Fibroblast of skin of back (primary cell): ENCODE results near the gene ARPC1B.
"Not testable (repeated sequence)": the region's sequence is repeated elsewhere in the genome, so short reads cannot be mapped to it uniquely, and the experiment has no call there.

Source experiments
- DNase-seq: peaks from one replicate; pipeline ENCODE4 v3.0.0-alpha.2; 2013

Gene ARPC1B

GRCh38 chr7:99368750-99369389 lies 5.7 kb upstream of the ARPC1B start:
- no peak for DNase-seq

GRCh38 chr7:99369767-99370391 lies 4.7 kb upstream of the ARPC1B start:
- DNase-seq = no peak

GRCh38 chr7:99371376-99371920 lies 3.1 kb upstream of the ARPC1B start:
- no peak for DNase-seq

DNA sequence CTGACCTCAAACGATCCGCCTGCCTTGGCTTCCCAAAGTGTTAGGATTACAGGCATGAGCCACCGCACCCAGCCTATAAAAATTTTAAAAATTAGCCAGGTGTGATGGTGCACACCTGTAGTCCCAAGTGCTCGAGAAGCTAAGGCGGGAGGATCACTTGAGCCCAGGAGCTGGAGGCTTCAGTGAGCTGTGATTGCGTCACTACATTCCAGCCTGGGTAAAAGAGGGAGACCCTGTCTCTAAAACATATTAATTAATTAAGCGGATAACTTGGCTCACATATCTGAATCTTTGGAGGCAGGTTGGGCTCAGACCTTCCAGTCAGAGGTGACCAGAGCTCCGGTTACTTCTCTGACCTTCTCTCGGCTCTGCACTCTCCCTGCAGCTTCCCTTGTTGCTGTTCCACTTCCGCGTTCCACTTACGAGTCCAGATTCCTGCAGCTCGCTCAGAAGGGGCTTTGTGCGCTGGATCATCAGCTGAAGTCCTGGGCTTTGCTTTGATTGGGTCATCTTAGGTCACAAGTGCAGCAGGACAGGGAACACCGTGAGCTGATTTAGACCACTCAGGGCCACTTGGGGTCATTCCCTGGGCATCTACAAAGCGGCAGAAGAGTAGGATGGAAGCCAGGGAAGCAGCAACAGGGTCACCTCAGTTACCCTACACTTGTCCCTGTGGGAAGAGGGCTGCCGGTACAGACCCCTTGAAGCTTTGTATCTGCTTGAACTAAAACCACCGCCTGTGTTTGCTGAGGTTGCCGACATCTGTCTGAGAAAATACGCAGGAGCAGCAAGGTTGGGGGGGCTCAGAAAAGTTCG lies 2.0 kb upstream of the ARPC1B start:
- peak; percentile 57 for DNase-seq

DNA sequence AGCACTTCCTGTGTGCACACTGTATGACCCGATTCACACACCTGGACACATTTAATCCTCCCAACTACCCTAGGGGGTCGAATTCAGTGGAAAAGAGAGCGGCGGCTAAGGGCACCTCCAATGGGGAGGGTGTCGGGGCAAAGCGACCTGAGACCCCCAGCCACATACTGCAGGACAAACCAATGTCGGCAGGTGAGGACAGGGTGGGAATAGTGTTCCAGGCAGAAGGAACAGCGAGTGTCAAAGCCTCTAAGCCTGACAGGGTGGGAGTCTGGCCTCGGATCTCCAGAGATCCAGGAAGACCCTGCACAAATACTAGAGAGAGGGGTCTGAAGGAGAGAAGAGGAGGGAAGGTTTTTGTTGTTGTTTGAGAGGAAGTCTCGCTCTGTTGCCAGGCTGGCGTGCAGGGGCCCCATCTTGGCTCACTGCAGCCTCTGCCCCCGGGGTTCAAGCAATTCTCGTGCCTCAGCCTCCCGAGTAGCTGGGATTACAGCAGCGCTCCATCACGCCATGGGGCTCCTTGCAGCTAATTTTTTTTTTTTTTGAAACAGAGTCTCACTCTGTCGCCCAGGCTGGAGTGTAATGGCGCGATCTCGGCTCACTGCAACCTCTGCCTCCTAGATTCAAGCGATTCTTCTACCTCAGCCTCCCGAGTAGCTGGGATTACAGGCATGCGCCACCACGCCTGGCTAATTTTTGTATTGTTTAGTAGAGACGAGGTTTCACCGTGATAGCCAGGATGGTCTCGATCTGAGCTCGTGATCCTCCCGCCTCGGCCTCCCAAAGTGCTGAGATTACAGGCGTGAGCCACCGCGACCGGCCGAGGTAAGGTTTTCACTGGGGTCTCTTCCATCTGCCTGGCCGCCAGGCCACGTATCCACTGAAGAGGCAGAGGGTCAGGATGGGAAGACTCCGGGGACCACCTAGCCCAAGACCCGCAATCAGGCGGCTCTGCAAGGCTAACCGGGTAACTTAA lies 1.2 kb upstream of the ARPC1B start:
- DNase-seq = no peak

- peak; percentile 74 for DNase-seq
Observed at GRCh38 chr7:99375070-99375807, 709 bp downstream of the ARPC1B start.

DNA sequence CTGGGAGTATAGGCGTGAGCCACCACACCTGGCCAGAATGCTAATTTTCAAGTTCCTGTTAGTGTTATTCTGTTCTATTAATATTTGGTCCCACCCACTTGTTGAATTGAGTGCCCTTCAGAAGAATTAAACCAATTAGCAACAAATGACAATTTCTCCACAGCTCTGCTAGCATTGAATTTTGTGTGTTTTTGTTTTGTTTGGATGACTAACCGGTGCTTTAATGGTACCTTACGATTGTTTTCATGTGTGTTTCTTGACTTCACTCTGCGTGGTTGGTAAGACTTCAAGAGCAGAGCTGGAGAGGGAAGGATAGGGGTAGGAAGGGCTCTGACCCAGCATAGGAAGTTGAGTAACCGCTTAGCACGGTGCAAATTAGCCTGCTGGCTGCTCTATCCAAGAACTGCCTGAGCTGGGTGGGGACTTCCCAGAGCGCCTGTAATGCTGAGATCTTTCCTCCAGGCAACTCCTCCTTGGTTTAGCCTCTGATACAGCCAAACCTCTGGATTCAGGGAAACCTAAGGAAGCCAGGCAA lies 4.6 kb downstream of the ARPC1B start:
- DNase-seq = peak; percentile 74

GRCh38 chr7:99379693-99380031 lies 5.1 kb downstream of the ARPC1B start:
- not testable (repeated sequence) for DNase-seq

DNA sequence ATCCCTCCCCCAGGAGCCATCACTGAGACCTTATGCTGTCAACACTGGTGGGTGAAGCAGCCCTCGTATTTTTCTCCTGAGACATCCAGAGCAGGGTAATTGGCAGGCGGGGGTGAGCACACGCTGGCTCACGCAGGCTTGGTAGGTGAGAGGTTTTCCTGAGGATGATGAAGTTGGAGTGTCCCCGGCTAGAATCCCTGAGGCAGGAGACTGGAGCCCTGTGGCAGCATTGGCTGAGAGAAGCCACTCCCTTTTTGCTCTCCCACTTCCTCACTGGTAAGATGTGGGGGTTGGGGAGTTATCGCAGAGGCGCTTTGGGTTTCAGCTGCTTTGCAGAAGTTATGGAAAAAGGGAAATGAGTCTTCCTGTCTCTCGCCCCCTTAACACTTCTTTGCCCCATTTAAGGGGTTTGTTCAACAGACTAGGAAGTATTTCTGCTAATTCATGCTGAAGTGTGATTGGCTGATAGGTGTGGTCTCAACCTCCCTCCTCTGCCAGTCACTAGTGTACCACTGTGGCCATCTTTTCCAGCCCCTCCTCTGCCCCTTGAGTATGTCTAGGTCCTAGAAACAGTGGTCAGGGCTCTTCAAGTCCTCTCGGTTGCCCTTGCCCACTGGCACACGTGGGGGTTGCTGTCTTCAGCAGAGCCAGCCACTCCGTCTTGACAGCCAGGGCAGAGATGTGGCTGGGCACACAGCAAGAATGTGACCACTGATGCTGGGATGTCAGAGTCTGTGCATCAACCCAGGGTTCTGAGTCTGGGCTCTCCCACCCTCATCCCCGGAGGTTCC lies 5.7 kb downstream of the ARPC1B start:
- DNase-seq = peak; percentile 48

DNA sequence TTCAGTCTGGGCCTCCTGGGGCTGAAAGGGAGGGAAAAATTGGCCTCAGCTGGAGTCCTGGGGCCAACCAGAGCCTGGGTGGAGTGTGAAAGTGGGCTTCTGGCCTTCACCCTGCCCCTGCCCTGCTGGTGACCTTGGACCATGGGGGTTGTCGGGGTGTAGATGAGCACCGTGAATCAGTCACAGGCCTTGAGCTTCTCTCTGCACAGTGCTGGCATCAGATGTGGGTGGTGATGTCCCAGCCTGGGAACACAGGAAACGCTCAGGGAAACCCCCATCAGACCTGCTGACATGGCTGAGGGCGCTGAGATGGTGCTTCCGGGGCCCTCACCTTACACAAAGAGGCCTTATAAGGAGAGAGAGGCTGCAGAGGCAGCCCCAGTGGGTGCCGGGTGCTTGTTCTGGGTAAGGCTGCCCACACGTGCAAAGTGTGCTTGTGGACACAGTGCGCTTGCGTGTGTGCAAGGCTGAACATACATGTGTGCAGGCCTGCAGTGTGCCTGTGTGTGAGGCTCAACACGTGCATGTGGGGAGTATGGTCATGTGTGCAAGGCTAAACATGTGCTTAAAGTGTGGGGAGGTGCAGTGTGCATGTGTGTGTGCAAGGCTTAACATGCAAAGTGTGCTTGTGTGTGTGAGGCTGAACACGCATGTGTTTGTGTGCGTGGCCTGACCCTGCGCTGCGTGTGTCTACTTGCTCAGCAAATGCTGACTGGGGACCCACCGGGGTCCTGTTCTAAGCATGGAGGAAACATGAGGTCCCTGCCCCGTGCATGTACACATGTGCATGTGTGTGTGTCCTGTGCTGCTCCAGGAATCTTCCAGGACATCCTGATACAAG lies 6.5 kb downstream of the ARPC1B start:
- no peak for DNase-seq

DNA sequence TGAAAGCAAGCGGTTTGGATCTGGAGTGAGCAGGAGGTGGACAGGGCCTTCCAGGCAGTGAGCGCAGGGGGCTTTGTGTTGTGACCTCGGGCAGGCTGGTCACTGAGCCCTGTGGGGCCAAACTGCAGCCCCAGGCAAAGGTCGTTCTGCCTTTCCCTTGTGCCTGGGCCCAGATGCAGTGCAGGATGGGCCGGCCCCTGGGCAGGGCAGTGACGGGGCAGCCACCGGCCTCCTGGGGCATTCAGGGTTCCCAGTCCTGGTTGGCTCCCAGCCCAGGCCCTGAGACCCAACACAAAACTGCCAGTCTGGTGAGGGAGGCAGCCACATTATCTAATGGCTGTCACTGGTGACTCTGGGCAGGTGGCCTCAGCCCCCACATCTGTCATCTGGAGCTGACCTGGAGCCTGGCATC lies 7.1 kb downstream of the ARPC1B start:
- no peak for DNase-seq

DNA sequence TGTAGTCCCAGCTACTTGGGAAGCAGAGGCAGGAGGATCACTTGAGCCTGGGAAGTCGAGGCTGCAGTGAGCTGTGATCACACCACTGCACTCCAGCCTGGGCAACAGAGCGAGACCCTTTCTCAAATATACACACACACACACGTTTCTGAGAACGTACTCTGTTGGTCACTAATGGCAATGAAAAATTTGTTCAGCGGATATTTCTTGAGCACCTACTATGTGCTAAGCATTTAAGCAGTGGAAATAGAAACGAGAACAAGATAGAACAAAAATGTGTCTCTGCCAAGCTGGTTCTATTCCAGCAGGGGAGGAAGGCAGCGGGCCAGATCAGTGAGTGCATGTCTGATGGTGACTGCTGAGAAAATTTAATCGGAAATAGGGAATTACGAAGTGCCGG lies 8.7 kb downstream of the ARPC1B start:
- DNase-seq = no peak

GRCh38 chr7:99383791-99384370 lies 9.4 kb downstream of the ARPC1B start:
- DNase-seq = no peak

- DNase-seq = no peak
Observed at GRCh38 chr7:99384523-99384922, 10.0 kb downstream of the ARPC1B start.

DNA sequence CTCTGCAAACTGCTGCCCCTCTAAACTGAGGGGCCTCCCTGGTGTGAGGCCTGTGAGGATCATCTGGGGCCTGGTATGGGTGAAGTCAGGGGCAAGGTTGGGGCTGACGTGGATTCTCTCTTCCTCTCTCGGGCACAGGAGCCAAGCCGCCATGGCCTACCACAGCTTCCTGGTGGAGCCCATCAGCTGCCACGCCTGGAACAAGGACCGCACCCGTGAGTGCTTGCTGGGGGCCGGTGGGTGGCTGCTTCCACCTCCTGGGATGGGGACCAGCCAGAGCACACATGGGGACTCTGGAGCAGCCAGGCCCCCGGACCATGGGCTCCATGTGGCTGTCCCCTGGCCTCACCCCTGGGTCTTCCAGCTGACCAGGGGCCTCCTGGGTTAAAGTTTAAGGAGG lies 11.0 kb downstream of the ARPC1B start:
- DNase-seq = no peak

DNA sequence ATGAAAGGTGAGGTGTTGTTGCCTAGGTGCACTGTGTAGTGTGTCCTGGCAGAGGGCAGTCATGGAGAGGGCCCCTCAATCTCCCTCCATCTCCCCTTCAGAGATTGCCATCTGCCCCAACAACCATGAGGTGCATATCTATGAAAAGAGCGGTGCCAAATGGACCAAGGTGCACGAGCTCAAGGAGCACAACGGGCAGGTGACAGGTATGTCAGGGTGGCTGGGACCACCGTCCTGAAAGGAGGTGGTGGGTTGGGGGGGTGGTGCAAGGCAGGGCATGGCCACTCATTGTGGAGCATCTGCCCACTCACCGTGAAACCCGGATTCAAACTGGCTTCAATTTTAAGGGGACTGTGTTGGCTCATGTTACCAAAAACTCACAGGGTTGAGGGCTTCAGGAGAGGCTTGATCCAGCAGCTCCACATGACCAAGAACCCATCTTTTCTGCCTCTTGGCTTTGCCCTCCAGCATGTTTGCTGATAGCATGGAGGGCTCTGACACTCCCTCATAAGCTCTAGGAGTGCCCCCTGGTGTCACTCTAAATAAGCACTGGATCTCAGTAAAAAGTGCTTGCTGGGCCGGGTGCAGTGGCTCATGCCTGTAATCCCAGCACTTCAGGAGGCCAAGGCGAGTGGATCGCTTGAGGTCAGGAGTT lies 12.2 kb downstream of the ARPC1B start:
- DNase-seq = peak; percentile 46

DNA sequence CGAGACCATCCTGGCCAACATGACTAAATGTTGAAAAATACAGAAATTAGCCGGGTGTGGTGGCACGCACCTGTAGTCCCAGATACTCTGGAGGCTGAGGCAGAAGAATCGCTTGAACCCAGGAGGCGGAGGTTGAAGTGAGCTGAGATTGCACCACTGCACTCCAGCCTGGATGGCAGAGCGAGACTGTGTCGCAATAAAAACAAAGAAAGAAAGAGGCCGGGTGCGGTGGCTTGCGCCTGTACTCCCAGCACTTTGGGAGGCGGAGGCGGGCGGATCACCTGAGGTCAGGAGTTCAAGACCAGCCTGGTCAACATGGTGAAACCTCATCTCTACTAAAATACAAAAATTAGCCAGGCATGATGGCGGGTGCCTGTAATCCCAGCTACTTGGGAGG lies 12.7 kb downstream of the ARPC1B start:
- not testable (repeated sequence) for DNase-seq

GRCh38 chr7:99387912-99388311 lies 13.4 kb downstream of the ARPC1B start:
- no peak for DNase-seq

GRCh38 chr7:99389772-99390171 lies 15.2 kb downstream of the ARPC1B start:
- no peak for DNase-seq
